Suprapubic skin (tissue), 4 donors: ENCODE data around the gene FASTKD3. TPM values are rescaled to one million over a fixed set of nuclear protein-coding genes. Genes with fewer than 3 reads are reported as not detected.

Experiments
- DNase-seq, 2 donors: peaks; one replicate each; pipeline ENCODE4 v3.0.0-alpha.2; 2019; ENCODE audit warnings: low spot score in 2 of 2
- H3K27ac ChIP-seq: fragments of 200-600 bp; sonication (generic); one replicate; pipeline ENCODE4 v1.5.1; 2019
- H3K27me3 ChIP-seq: fragments of 200-600 bp; sonication (generic); one replicate; pipeline ENCODE4 v1.5.1; 2019
- H3K36me3 ChIP-seq: fragments of 200-600 bp; sonication (generic); one replicate; pipeline ENCODE4 v1.5.1; 2019
- H3K4me1 ChIP-seq: fragments of 200-600 bp; sonication (generic); one replicate; pipeline ENCODE4 v1.5.1; 2019
- H3K4me3 ChIP-seq: fragments of 200-600 bp; sonication (generic); one replicate; pipeline ENCODE4 v1.5.1; 2019; ENCODE audit warnings: mild to moderate bottlenecking
- H3K9me3 ChIP-seq: fragments of 200-600 bp; sonication (generic); one replicate; pipeline ENCODE4 v1.5.1; 2019
- EP300 ChIP-seq: sonication (generic); formaldehyde crosslinking; IDR thresholded peaks from one replicate; pipeline ENCODE4 v1.6.1; 2017; ENCODE audit warnings: antibody characterized with exemption
- POLR2A ChIP-seq, 2 donors: fragments of 450-650 bp; IDR thresholded peaks; one replicate each; pipeline ENCODE4 v1.6.1; 2017; ENCODE audit warnings: antibody characterized with exemption in 2 of 2, mild to moderate bottlenecking in 2 of 2, moderate library complexity in 2 of 2
- POLR2AphosphoS5 ChIP-seq, 3 donors: sonication (generic); formaldehyde crosslinking; IDR thresholded peaks; one replicate each; pipeline ENCODE4 v1.6.1; 2017; ENCODE audit warnings: antibody characterized with exemption in 3 of 3
- WGBS: methylation state at CpG from one replicate; pipeline ENCODE4 v1.1.5; 2018; 5-methylcytosine and 5-hydroxymethylcytosine counted together
- total RNA-seq, 4 donors: library from RNA; depleted of rRNA; stranded (reverse); fragments of >200 nt; gene quantifications; one replicate each; pipeline ENCODE4 v1.1.0, GENCODE V29; 2016
- TF ChIP-seq, protein P1 (sequence below), 2 donors: fragments of 200-600 bp in 1 of 2; fragments of 450-650 bp in 1 of 2; sonication (generic) in 1 of 2; IDR thresholded peaks; one replicate each; pipeline ENCODE4 v1.5.1; 2016 to 2019; ENCODE audit warnings: antibody characterized with exemption in 2 of 2, mild to moderate bottlenecking in 1 of 2, moderate library complexity in 1 of 2

FASTKD3 gene
- total RNA-seq, 4 donors from 2014 or later = 7.6 to 13.7 (median 10.1) TPM

DNA sequence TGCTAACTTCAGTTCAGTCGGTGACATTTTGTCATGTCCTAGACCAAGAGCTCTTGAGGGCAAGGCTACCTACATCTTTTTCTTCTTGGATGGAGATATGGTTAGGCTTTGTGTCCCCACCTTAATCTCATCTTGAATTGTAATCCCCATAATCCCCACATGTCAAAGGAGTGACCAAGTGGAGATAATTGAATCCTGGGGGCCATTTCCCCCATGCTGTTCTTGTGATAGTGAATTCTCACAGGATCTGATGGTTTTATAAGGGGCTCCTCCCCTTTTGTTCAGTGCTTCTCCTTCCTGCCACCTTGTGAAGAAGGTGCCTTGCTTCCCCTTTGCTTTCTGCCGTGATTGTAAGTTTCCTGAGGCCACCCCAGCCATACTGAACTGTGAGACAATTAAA, 15.8 kb downstream of the FASTKD3 start:
- Histone ChIP-seq H3K27me3 (peaks cover 8% of the 10 kb centered on the region), H3K4me3 (no peak overlapping the region), H3K36me3 (no peaks in the 10 kb centered on the region), H3K9me3 (no peaks in the 10 kb centered on the region), H3K4me1 (peaks cover 22% of the 10 kb centered on the region), H3K27ac (no peak overlapping the region)
- WGBS = 88% methylated on average over 2 of the region's 2 CpGs
- TF ChIP-seq, protein P1, sequence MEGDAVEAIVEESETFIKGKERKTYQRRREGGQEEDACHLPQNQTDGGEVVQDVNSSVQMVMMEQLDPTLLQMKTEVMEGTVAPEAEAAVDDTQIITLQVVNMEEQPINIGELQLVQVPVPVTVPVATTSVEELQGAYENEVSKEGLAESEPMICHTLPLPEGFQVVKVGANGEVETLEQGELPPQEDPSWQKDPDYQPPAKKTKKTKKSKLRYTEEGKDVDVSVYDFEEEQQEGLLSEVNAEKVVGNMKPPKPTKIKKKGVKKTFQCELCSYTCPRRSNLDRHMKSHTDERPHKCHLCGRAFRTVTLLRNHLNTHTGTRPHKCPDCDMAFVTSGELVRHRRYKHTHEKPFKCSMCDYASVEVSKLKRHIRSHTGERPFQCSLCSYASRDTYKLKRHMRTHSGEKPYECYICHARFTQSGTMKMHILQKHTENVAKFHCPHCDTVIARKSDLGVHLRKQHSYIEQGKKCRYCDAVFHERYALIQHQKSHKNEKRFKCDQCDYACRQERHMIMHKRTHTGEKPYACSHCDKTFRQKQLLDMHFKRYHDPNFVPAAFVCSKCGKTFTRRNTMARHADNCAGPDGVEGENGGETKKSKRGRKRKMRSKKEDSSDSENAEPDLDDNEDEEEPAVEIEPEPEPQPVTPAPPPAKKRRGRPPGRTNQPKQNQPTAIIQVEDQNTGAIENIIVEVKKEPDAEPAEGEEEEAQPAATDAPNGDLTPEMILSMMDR (IDR thresholded peaks at IDR 0.05) = no peak
- no peak for TF ChIP-seq EP300
- TF ChIP-seq POLR2AphosphoS5 (IDR thresholded peaks at IDR 0.05) = no peak
- TF ChIP-seq POLR2A (IDR thresholded peaks at IDR 0.05) = no peak
- DNase-seq = no peak

DNA sequence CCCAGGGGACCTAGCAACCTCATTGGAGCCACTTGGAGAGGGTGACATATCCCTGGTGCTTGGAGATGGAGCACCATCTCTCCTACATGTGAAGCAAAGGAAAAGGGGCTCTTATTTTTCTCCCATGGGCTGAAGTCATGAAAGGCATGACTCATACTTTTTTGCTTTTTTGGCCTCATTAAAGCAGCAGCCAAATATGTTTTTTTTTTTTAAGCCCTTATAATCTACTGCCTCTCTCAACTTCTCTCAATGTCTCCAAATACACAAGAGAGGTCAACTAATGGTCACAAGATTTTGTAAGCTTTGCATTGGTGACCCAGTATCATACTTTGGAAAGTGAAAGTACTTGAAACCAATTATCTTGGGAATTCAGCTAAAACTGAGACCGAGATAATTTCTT, 16.3 kb downstream of the FASTKD3 start:
- TF ChIP-seq EP300 (no peak), POLR2A (IDR thresholded peaks at IDR 0.05) (no peak), POLR2AphosphoS5 (IDR thresholded peaks at IDR 0.05) (no peak)
- TF ChIP-seq, protein P1 (IDR thresholded peaks at IDR 0.05) = no peak
- 88% methylated on average over 1 of the region's 1 CpG for WGBS

DNA sequence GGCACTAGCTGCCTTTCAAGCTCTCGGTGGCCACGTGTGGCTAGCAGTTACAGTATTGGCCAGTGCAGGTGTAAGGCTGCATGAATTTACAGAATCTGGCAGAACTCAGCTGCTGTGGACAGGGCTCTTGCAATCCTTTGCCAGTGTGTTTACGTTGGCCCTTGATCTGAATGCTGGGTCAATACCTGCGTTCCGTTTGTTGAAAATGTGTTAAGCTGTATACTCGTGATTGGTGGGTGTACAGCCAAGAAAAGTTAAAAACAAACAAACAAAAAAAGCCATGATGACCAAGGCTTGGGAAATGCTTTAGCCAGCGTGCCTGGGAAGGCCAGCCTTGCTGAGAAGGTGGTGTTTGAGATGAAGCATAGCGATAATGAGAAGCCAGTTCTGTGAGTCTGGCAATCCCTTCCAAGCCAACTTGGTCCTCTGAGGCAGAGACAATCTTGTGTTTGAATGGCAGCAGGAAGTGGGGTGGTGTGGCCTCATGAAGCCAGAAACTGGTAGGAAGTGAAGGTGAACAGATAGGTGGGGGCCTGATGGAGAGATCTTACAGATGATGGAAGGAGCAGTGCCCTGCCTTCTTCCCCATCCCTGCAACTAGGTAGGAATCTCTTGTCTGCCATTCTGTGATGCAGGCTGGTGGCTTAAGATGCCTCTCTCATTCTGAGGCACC, 17.1 kb downstream of the FASTKD3 start:
- H3K27me3 ChIP-seq = peaks cover 8% of the 10 kb centered on the region
- 92% methylated on average over 8 of the region's 8 CpGs for WGBS
- H3K4me3 ChIP-seq = no peak overlapping the region
- H3K4me1 ChIP-seq = peaks cover 22% of the 10 kb centered on the region
- no peak for DNase-seq
- H3K27ac ChIP-seq = no peak overlapping the region
- no peak for TF ChIP-seq POLR2A (IDR thresholded peaks at IDR 0.05)
- no peaks in the 10 kb centered on the region for H3K9me3 ChIP-seq
- no peaks in the 10 kb centered on the region for H3K36me3 ChIP-seq

More for the DNA sequence above, 16.3 kb downstream of the FASTKD3 start:
- H3K9me3 ChIP-seq = no peaks in the 10 kb centered on the region
- peaks cover 22% of the 10 kb centered on the region for H3K4me1 ChIP-seq
- H3K27ac ChIP-seq = no peak overlapping the region
- H3K4me3 ChIP-seq = no peak overlapping the region
- no peak for DNase-seq
- H3K27me3 ChIP-seq = peaks cover 8% of the 10 kb centered on the region
- no peaks in the 10 kb centered on the region for H3K36me3 ChIP-seq

DNA sequence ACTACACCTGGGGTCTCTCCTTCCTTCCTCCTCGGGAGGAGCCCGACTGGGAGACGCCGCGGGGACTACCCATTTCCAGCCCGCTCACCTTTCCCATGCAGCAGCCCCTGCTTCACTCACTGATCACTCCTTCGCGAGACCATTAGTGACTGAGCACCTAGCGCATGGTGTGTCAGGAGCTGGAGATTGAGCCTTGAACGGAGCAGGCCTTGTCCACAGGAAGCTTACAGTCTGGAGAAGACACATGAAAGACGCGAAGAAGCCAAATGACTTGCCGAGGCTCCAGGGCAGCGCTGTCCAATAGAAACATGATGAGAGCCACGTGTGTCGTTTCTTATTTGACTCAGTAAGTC, 17.6 kb downstream of the FASTKD3 start:
- H3K4me1 ChIP-seq = peaks cover 22% of the 10 kb centered on the region
- peaks cover 8% of the 10 kb centered on the region for H3K27me3 ChIP-seq
- 85% methylated on average over 12 of the region's 16 CpGs for WGBS
- TF ChIP-seq POLR2A (IDR thresholded peaks at IDR 0.05) (no peak), POLR2AphosphoS5 (IDR thresholded peaks at IDR 0.05) (no peak), EP300 (no peak)
- TF ChIP-seq, protein P1 (IDR thresholded peaks at IDR 0.05) = no peak
- no peak overlapping the region for H3K27ac ChIP-seq
- no peaks in the 10 kb centered on the region for H3K9me3 ChIP-seq
- H3K36me3 ChIP-seq = no peaks in the 10 kb centered on the region
- peak overlapping the region; percentile 59 for H3K4me3 ChIP-seq
- no peak for DNase-seq

DNA sequence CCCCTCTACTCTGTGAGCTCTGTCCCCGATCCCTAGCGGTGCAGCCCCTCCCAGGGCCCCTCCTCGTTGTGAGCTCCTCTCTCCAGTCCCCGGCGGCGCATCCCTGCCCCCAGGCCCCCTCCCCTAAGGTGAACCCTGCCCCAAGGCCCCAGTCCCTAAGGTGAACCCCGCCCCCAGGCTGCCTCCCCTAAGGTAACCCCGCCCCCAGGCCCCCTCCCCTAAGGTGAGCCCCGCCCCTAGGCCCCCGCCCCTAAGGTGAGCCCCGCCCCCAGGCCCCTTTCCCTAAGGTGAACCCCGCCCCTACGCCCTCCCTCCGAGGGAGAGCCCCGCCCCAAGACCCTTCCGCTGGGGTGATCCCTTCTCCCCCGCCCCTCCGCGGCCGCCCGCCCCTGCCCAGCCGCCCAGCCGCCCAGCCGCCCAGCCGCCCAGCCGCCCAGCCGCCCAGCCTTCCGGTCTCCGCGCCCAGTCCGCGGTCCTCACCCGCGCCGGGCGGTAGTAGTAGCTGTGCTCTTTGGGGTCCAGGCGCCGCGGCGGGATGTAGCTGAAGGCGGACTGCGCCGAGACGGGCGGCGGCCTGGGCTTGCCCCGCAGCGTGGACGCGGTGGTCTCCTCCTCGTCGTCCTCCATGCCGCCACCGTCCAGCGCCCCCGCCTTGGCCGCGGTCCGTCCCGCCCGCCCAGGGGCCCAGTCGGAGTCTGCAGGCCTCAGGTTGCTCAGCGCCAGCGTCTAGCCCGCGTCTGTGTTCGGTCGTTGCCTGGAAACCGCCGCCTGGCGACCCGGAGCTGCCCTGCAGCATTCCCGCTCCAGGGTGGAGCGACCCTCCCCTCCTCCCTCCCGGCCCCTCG, 18.2 kb downstream of the FASTKD3 start, which contains the start of gene CFAP90:
Gene CFAP90 (minus strand): TSS at position 739 of the 845 bp plus-strand sequence. CDS start 112 bp downstream, at position 627.
- Histone ChIP-seq H3K9me3 (no peaks in the 10 kb centered on the region), H3K27me3 (peaks cover 8% of the 10 kb centered on the region), H3K36me3 (no peaks in the 10 kb centered on the region), H3K4me1 (peaks cover 22% of the 10 kb centered on the region), H3K4me3 (peak within 1 kb of the TSS; percentile 59), H3K27ac (no peak within 1 kb of the TSS)
- WGBS = 10% methylated on average over 4 of the region's 76 CpGs
- peak; percentile 68 to 80 for DNase-seq
- TF ChIP-seq, protein P1 (IDR thresholded peaks at IDR 0.05) = peak in 1 of 2 donors; percentile 16
- TF ChIP-seq POLR2A (IDR thresholded peaks at IDR 0.05) = no peak
